K562 (cell line): Measurements from ENCODE around the gene SLC25A36. TPM values are rescaled to one million over a fixed set of nuclear protein-coding genes. Genes with fewer than 3 reads are reported as not detected.
A peak's percentile ranks its signal among the peaks of the same experiment; 100 is the strongest.

Experiments used
- ATAC-seq: fragments of 200-7000 bp; cut with Tn5 transposase; 3 replicates; pipeline ENCODE4 v1.9.1; 2020; ENCODE audit warnings: moderate library complexity
- BruUV-seq: library from RNA; stranded (reverse); fragments of 400-500 nt; replicated peaks from 2 replicates; lab custom pipeline; 2021; lab: Mats Ljungman, UMichigan
- CTCF ChIA-PET: fragments of 300-600 bp; formaldehyde crosslinking; extraction: SDS; loops from one replicate; lab custom pipeline; 2021; ENCODE audit warnings: low intra/inter-chr PET ratio; lab: Yijun Ruan, JAX
- POLR2A ChIA-PET: fragments of 300-600, 350-650 bp; sonication (Branson Sonifier 250); formaldehyde crosslinking; extraction: SDS; loops from one replicate; lab custom pipeline; 2021; ENCODE audit warnings: antibody characterized with exemption, inconsistent platforms; lab: Yijun Ruan, JAX
- DNase-seq, 4 experiments: peaks; one replicate each; pipeline versions ENCODE4 v3.0.0 to v3.0.0-alpha.2; 2011 to 2018; ENCODE audit warnings: low spot score in 3 of 4, mixed read lengths in 3 of 4; ENCODE audit errors: extremely low read depth in 1 of 4
- FAIRE-seq: peaks from 2 replicates; lab custom pipeline; 2011; peaks lifted over from hg19 to GRCh38; lab: Jason Lieb, UNC
- H2AFZ ChIP-seq: 2 replicates; pipeline ENCODE4 v1.6.0; 2011; ENCODE audit warnings: low read depth, low read length, control low read depth, inconsistent platforms
- H3K27ac ChIP-seq: fragments of 200-600 bp; 3 replicates; pipeline ENCODE4 v1.8.0; 2011; ENCODE audit warnings: low read depth, mild to moderate bottlenecking, control low read depth, inconsistent platforms, low read length, moderate library complexity, mixed read lengths; ENCODE audit errors: extremely low read depth
- H3K27me3 ChIP-seq, 2 experiments: fragments of 300-600 bp in 1 of 2; 2 replicates in 1 of 2; 3 replicates in 1 of 2; pipeline versions ENCODE4 v1.6.0 to v1.8.0; 2011; ENCODE audit warnings: inconsistent platforms in 2 of 2, low read length in 2 of 2, mild to moderate bottlenecking in 1 of 2, mixed read lengths in 1 of 2, moderate library complexity in 1 of 2; ENCODE audit not compliant: control insufficient read depth in 2 of 2, insufficient read depth in 2 of 2
- H3K36me3 ChIP-seq: fragments of 300-600 bp; 3 replicates; pipeline ENCODE4 v1.8.0; 2011; ENCODE audit warnings: mild to moderate bottlenecking, low read length, inconsistent platforms; ENCODE audit not compliant: control insufficient read depth, insufficient read depth
- H3K4me1 ChIP-seq, 2 experiments: fragments of 200-600 bp in 1 of 2; replicated peaks in 1 of 2; 2 replicates in 1 of 2; 3 replicates in 1 of 2; pipeline versions ENCODE4 v1.5.1 to v1.8.0; 2011; ENCODE audit warnings: inconsistent platforms in 2 of 2, low read length in 2 of 2, mild to moderate bottlenecking in 1 of 2, mixed read lengths in 1 of 2, moderate library complexity in 1 of 2; ENCODE audit not compliant: control insufficient read depth in 2 of 2, insufficient read depth in 2 of 2
- H3K4me2 ChIP-seq: 2 replicates; pipeline ENCODE4 v1.6.1; 2011; ENCODE audit warnings: low read length, control low read depth, inconsistent platforms, mixed read lengths; ENCODE audit not compliant: insufficient read depth
- H3K4me3 ChIP-seq: fragments of 200-600 bp; sonication (generic), shearing (Covaris generic); 2 replicates; pipeline ENCODE4 v1.5.1; 2016; ENCODE audit warnings: control low read depth, inconsistent platforms
- H3K79me2 ChIP-seq: fragments of 200-600 bp; 3 replicates; pipeline ENCODE4 v1.8.0; 2011; ENCODE audit warnings: low read length, inconsistent platforms; ENCODE audit not compliant: control insufficient read depth, insufficient read depth
- H3K9ac ChIP-seq, 2 experiments: 2 replicates each; pipeline versions ENCODE4 v1.6.0 to v1.6.1; 2011; ENCODE audit warnings: low read depth in 2 of 2, low read length in 2 of 2, control low read depth in 1 of 2, inconsistent platforms in 1 of 2, mild to moderate bottlenecking in 1 of 2, mixed read lengths in 1 of 2; ENCODE audit not compliant: insufficient read depth in 1 of 2
- H3K9me1 ChIP-seq: one replicate; pipeline ENCODE4 v1.6.0; 2011; ENCODE audit warnings: inconsistent platforms, mild to moderate bottlenecking, low read length, moderate library complexity; ENCODE audit not compliant: control insufficient read depth, insufficient read depth
- H3K9me3 ChIP-seq: replicated peaks from 2 replicates; pipeline ENCODE4 v1.5.1; 2011; ENCODE audit warnings: low read depth, low read length, inconsistent platforms; ENCODE audit not compliant: control insufficient read depth, insufficient read depth
- H4K20me1 ChIP-seq: replicated peaks from 2 replicates; pipeline ENCODE4 v1.6.1; 2011; ENCODE audit warnings: low read length, inconsistent platforms, mixed read lengths; ENCODE audit not compliant: control insufficient read depth, insufficient read depth
- FUS ChIP-seq: fragments of 200-400 bp; formaldehyde crosslinking; optimal IDR thresholded peaks from 2 replicates; pipeline ENCODE3; 2017; ENCODE audit warnings: low read depth, low read length
- HCFC1 ChIP-seq: IDR thresholded peaks from 2 replicates; pipeline ENCODE4 v1.6.1; 2012; ENCODE audit warnings: low read depth, low read length, improper control_type of control experiment
- WGBS: fragments of 100-300 bp; shearing (Covaris generic); methylation state at CpG from one replicate; pipeline ENCODE4 v1.1.6; 2016; ENCODE audit warnings: low coverage, mixed read lengths; ENCODE audit not compliant: insufficient coverage; ENCODE audit errors: missing lambda C conversion rate; 5-methylcytosine and 5-hydroxymethylcytosine counted together
- in situ Hi-C: fragments of 300-500 bp; cut with MboI; formaldehyde crosslinking; loops from 4 replicates; pipeline ENCODE4 v1.15.0; 2018; ENCODE audit warnings: inconsistent platforms, mixed read lengths
- intact Hi-C: fragments of 100-400 bp; cut with micrococcal nuclease; formaldehyde crosslinking; loops from 2 replicates; pipeline ENCODE4 v1.14.2; 2022
- polyA plus RNA-seq, 8 experiments: library from polyadenylated mRNA; depleted of rRNA in 4 of 8; stranded (reverse) in 5 of 8; unstranded in 3 of 8; fragments of >200 nt; fragmentation: Nextera tagmentation in 2 of 8; fragmentation: Illumina TruSeq in 1 of 8; extraction: Ambion mirVana in 2 of 8; extraction: Trizol in 1 of 8; gene quantifications; 2 replicates each; pipeline versions ENCODE4 v1.2.1 to v1.2.3, GENCODE V29; 2011 to 2014; ENCODE audit warnings: inconsistent platforms in 1 of 8, missing spikeins in 1 of 8
- total RNA-seq, 7 experiments: library from RNA; depleted of rRNA in 6 of 7; stranded (reverse); fragments of >200 nt in 6 of 7; fragmentation: Illumina TruSeq in 2 of 7; extraction: Trizol in 2 of 7; gene quantifications; 2 replicates each; pipeline versions ENCODE4 v1.2.1 to v1.2.3, GENCODE V29; 2011 to 2021; ENCODE audit warnings: low replicate concordance in 1 of 7
- TF ChIP-seq, protein P1 (sequence below): fragments of 450-650 bp; IDR thresholded peaks from 2 replicates; pipeline ENCODE4 v1.6.1; 2016; ENCODE audit warnings: borderline replicate concordance
- TF ChIP-seq, protein P2 (sequence below), 3 experiments: IDR thresholded peaks in 2 of 3; conservative IDR thresholded peaks in 1 of 3; 2 replicates each; pipeline ENCODE4 v1.5.1; 2011 to 2012; ENCODE audit warnings: low read length in 3 of 3, mild to moderate bottlenecking in 3 of 3, control low read depth in 2 of 3, improper control_type of control experiment in 1 of 3, inconsistent platforms in 1 of 3, low read depth in 1 of 3, mixed read lengths in 1 of 3, moderate library complexity in 1 of 3; ENCODE audit not compliant: insufficient read depth in 2 of 3

SLC25A36 gene
- total and polyA plus RNA-seq, 9 of the 15 experiments (the other 6 are each of a cell fraction or from before 2014, with no cell fraction given) = 12.0 to 95.3 (median 43.3) TPM

DNA sequence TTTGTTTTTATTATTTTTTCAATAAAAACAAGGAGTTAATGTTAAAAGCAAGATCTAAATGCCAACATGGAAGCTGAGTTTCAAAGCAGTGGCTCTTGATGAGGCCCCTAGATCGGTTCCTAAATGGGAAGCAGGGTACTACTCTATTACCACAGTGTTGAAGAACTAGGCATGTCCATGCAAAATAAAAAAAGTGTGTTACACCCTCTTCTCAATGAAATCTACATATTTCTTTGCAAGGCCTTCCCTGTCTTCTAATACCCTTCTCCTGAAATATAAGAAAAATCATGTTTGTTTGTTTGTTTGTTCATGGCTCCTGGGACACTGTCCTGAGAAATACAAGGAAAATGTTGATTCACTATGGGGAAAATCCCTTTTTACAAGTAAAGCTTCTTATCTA is 12.2 kb upstream of the SLC25A36 start:
- TF ChIP-seq, protein P1, sequence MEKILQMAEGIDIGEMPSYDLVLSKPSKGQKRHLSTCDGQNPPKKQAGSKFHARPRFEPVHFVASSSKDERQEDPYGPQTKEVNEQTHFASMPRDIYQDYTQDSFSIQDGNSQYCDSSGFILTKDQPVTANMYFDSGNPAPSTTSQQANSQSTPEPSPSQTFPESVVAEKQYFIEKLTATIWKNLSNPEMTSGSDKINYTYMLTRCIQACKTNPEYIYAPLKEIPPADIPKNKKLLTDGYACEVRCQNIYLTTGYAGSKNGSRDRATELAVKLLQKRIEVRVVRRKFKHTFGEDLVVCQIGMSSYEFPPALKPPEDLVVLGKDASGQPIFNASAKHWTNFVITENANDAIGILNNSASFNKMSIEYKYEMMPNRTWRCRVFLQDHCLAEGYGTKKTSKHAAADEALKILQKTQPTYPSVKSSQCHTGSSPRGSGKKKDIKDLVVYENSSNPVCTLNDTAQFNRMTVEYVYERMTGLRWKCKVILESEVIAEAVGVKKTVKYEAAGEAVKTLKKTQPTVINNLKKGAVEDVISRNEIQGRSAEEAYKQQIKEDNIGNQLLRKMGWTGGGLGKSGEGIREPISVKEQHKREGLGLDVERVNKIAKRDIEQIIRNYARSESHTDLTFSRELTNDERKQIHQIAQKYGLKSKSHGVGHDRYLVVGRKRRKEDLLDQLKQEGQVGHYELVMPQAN = no peak
- TF ChIP-seq FUS = no peak
- Histone ChIP-seq H3K9ac (no peak overlapping the region), H2AFZ (no peak overlapping the region), H4K20me1 (no peaks in the 10 kb centered on the region), H3K9me1 (no peaks in the 10 kb centered on the region), H3K36me3 (no peaks in the 10 kb centered on the region), H3K79me2 (no peaks in the 10 kb centered on the region), H3K27ac (no peak overlapping the region), H3K4me3 (no peak overlapping the region), H3K4me2 (no peak overlapping the region), H3K4me1 (no peaks in the 10 kb centered on the region; a peak in 1 of 5 replicates), H3K9me3 (no peaks in the 10 kb centered on the region), H3K27me3 (peaks cover 0 to 11% of the 10 kb centered on the region in 2 experiments; a peak in 3 of 5 replicates)
- intact Hi-C loops = loop anchor here (10.0 kb wide), 2 partner anchors 45 to 175 kb away; no protein-coding TSS in a partner anchor
- in situ Hi-C loops = no loop called here
- ChIA-PET POLR2A (interaction anchor here (1.5 kb wide), 1 partner anchor 13 kb away, joined by 6 read pairs; the partner anchor contains the start of gene SLC25A36), CTCF (no interaction called here)
- ATAC-seq (no peak), FAIRE-seq (no peak), DNase-seq (no peak)
- 0% methylated on average over 1 of the region's 1 CpG for WGBS
- BruUV-seq = no TSS peak

DNA sequence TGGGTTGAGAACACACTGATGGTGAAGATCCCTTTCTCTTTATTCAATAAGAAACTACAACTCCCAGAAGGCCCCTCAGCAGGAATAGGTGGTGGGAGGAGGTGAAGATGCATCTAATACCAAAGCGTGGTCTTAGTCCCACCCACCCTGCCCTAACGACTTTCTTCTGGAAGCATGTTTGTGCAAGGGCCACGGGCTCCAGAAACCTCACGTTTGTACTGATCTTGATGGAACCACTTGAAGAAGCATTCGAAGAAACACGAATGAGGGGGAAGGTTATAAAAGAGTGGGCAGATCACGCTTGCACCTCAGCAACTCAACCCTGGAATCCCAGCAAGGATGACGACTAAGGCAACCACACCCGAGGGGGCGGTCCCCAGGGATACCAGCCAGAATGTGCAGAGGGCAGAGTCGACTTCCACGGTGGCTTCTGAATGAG is 10.6 kb upstream of the SLC25A36 start:
- ChIA-PET CTCF (no interaction called here), POLR2A (interaction anchor here (1.5 kb wide), 1 partner anchor 11 kb away, joined by 6 read pairs; the partner anchor contains the start of gene SLC25A36)
- no peak for DNase-seq
- peak; percentile 42; the same call in 1 of the 2 replicates for TF ChIP-seq HCFC1
- TF ChIP-seq, protein P2, sequence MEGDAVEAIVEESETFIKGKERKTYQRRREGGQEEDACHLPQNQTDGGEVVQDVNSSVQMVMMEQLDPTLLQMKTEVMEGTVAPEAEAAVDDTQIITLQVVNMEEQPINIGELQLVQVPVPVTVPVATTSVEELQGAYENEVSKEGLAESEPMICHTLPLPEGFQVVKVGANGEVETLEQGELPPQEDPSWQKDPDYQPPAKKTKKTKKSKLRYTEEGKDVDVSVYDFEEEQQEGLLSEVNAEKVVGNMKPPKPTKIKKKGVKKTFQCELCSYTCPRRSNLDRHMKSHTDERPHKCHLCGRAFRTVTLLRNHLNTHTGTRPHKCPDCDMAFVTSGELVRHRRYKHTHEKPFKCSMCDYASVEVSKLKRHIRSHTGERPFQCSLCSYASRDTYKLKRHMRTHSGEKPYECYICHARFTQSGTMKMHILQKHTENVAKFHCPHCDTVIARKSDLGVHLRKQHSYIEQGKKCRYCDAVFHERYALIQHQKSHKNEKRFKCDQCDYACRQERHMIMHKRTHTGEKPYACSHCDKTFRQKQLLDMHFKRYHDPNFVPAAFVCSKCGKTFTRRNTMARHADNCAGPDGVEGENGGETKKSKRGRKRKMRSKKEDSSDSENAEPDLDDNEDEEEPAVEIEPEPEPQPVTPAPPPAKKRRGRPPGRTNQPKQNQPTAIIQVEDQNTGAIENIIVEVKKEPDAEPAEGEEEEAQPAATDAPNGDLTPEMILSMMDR (IDR thresholded peaks at IDR 0.05 in 2 of 3, conservative IDR thresholded peaks at IDR 0.05 in 1 of 3; ENCODE audit: insufficient read depth in 2 of 3, low read depth in 1 of 3, low read length in 3 of 3) = no peak
- no peaks in the 10 kb centered on the region for H4K20me1 ChIP-seq
- H3K9ac ChIP-seq = no peak overlapping the region
- H3K79me2 ChIP-seq = no peaks in the 10 kb centered on the region
- H3K4me2 ChIP-seq = no peak overlapping the region
- H3K27me3 ChIP-seq = peaks cover 0 to 11% of the 10 kb centered on the region in 2 experiments; a peak in 3 of 5 replicates
- FAIRE-seq = no peak
- no peak overlapping the region for H2AFZ ChIP-seq
- whole genome bisulfite sequencing = 3% methylated on average over 12 of the region's 12 CpGs
- no peaks in the 10 kb centered on the region for H3K36me3 ChIP-seq
- intact Hi-C loops = no loop called here
- H3K27ac ChIP-seq = no peak overlapping the region
- no TSS peak for BruUV-seq
- no peaks in the 10 kb centered on the region for H3K9me1 ChIP-seq
- in situ Hi-C loops = no loop called here
- no peak for ATAC-seq
- H3K4me3 ChIP-seq = no peak overlapping the region
- H3K9me3 ChIP-seq = no peaks in the 10 kb centered on the region
- H3K4me1 ChIP-seq = no peaks in the 10 kb centered on the region; a peak in 1 of 5 replicates
